Astrocyte (in vitro differentiated cells and primary cell): ENCODE results near the gene PRRG4. TPM values are rescaled to one million over a fixed set of nuclear protein-coding genes. Genes with fewer than 3 reads are reported as not detected.
"Not testable (repeated sequence)": the region's sequence is repeated elsewhere in the genome, so short reads cannot be mapped to it uniquely, and the experiment has no call there.

Source experiments
- DNase-seq: peaks from one replicate; pipeline ENCODE4 v3.0.0-alpha.2; 2010; ENCODE audit warnings: low read depth
- FAIRE-seq: peaks from 2 replicates; lab custom pipeline; 2011; peaks lifted over from hg19 to GRCh38; lab: Jason Lieb, UNC
- H2AFZ ChIP-seq: 2 replicates; pipeline ENCODE4 v1.6.0; 2012; ENCODE audit warnings: low read depth, low read length, inconsistent platforms
- H3K27ac ChIP-seq: 2 replicates; pipeline ENCODE4 v1.5.1; 2011; ENCODE audit warnings: low read depth, low read length, inconsistent platforms
- H3K27me3 ChIP-seq: 2 replicates; pipeline ENCODE4 v1.6.0; 2011; ENCODE audit warnings: low read length, inconsistent platforms; ENCODE audit not compliant: insufficient read depth
- H3K36me3 ChIP-seq: 2 replicates; pipeline ENCODE4 v1.5.1; 2011; ENCODE audit warnings: low read length, inconsistent platforms; ENCODE audit not compliant: insufficient read depth
- H3K4me1 ChIP-seq: 2 replicates; pipeline ENCODE4 v1.5.1; 2011; ENCODE audit warnings: low read length, inconsistent platforms; ENCODE audit not compliant: insufficient read depth
- H3K4me2 ChIP-seq: 2 replicates; pipeline ENCODE4 v1.6.0; 2012; ENCODE audit warnings: low read length, inconsistent platforms
- H3K4me3 ChIP-seq: 2 replicates; pipeline ENCODE4 v1.5.1; 2011; ENCODE audit warnings: low read depth, mild to moderate bottlenecking, low read length, inconsistent platforms; ENCODE audit not compliant: insufficient read depth
- H3K79me2 ChIP-seq: 2 replicates; pipeline ENCODE4 v1.6.0; 2012; ENCODE audit warnings: mild to moderate bottlenecking, low read length, inconsistent platforms; ENCODE audit not compliant: insufficient read depth
- H3K9ac ChIP-seq: 2 replicates; pipeline ENCODE4 v1.6.0; 2012; ENCODE audit warnings: mild to moderate bottlenecking, low read length, inconsistent platforms
- H3K9me3 ChIP-seq: 2 replicates; pipeline ENCODE4 v1.5.1; 2012; ENCODE audit warnings: low read depth, mild to moderate bottlenecking, low read length, inconsistent platforms; ENCODE audit not compliant: insufficient read depth
- H4K20me1 ChIP-seq: 2 replicates; pipeline ENCODE4 v1.6.0; 2012; ENCODE audit warnings: low read length, inconsistent platforms; ENCODE audit not compliant: insufficient read depth
- H3K27ac Mint-ChIP-seq: one replicate; pipeline ENCODE4 v1.8.0; 2021; ENCODE audit warnings: mild to moderate bottlenecking, mixed read lengths; ENCODE audit not compliant: unreplicated experiment
- H3K27me3 Mint-ChIP-seq: one replicate; pipeline ENCODE4 v1.8.0; 2021; ENCODE audit warnings: low read depth, mixed read lengths; ENCODE audit not compliant: unreplicated experiment
- H3K36me3 Mint-ChIP-seq: one replicate; pipeline ENCODE4 v1.8.0; 2021; ENCODE audit warnings: low read depth, mixed read lengths; ENCODE audit not compliant: unreplicated experiment
- H3K4me1 Mint-ChIP-seq: one replicate; pipeline ENCODE4 v1.8.0; 2021; ENCODE audit warnings: low read depth, mixed read lengths; ENCODE audit not compliant: unreplicated experiment
- H3K4me3 Mint-ChIP-seq: one replicate; pipeline ENCODE4 v1.8.0; 2021; ENCODE audit warnings: mild to moderate bottlenecking, moderate library complexity, mixed read lengths; ENCODE audit not compliant: unreplicated experiment
- H3K9me3 Mint-ChIP-seq: one replicate; pipeline ENCODE4 v1.8.0; 2021; ENCODE audit warnings: mild to moderate bottlenecking, mixed read lengths; ENCODE audit not compliant: unreplicated experiment
- CTCF ChIP-seq: IDR thresholded peaks from 2 replicates; pipeline ENCODE4 v1.5.1; 2011; ENCODE audit warnings: low read depth, mild to moderate bottlenecking, inconsistent platforms, low read length, moderate library complexity; ENCODE audit not compliant: insufficient read depth
- EZH2 ChIP-seq: IDR thresholded peaks from 2 replicates; pipeline ENCODE4 v1.6.1; 2012; ENCODE audit warnings: mild to moderate bottlenecking, low read length, inconsistent platforms; ENCODE audit not compliant: insufficient read depth
- total RNA-seq: library from RNA; stranded (reverse); gene quantifications from 2 replicates; pipeline ENCODE4 v1.2.1, GENCODE V29; 2021

The PRRG4 gene
- total RNA-seq, 1 donor from 2014 or later, result 0.45 TPM

GRCh38 chr11:32885556-32885955 is 55.8 kb downstream of the PRRG4 start:
- no peak overlapping the region for H3K4me2 ChIP-seq
- FAIRE-seq (no peak), DNase-seq (no peak)
- no peak overlapping the region for H3K4me3 ChIP-seq
- H3K27me3 ChIP-seq, result no peaks in the 10 kb centered on the region
- H4K20me1 ChIP-seq, result no peaks in the 10 kb centered on the region
- peaks cover 3% of the 10 kb centered on the region for H3K27me3 Mint-ChIP-seq
- no peaks in the 10 kb centered on the region for H3K79me2 ChIP-seq
- peaks cover 6% of the 10 kb centered on the region for H3K4me1 Mint-ChIP-seq
- no peak overlapping the region for H3K27ac ChIP-seq
- H3K9ac ChIP-seq, result no peak overlapping the region
- H3K27ac Mint-ChIP-seq, result no peak overlapping the region
- H3K4me3 Mint-ChIP-seq, result no peak overlapping the region
- no peaks in the 10 kb centered on the region for H3K4me1 ChIP-seq
- H3K9me3 Mint-ChIP-seq, result no peaks in the 10 kb centered on the region
- TF ChIP-seq EZH2 (no peak), CTCF (no peak)
- H3K9me3 ChIP-seq, result no peaks in the 10 kb centered on the region
- H2AFZ ChIP-seq, result no peak overlapping the region
- H3K36me3 Mint-ChIP-seq, result no peaks in the 10 kb centered on the region
- no peaks in the 10 kb centered on the region for H3K36me3 ChIP-seq

- H3K4me3 ChIP-seq, result no peak overlapping the region
- no peak overlapping the region for H3K9ac ChIP-seq
- Mint-ChIP-seq H3K27ac (no peak overlapping the region), H3K36me3 (no peaks in the 10 kb centered on the region), H3K4me3 (no peak overlapping the region), H3K4me1 (peaks cover 6% of the 10 kb centered on the region), H3K9me3 (no peaks in the 10 kb centered on the region), H3K27me3 (peaks cover 3% of the 10 kb centered on the region)
- no peaks in the 10 kb centered on the region for H4K20me1 ChIP-seq
- no peaks in the 10 kb centered on the region for H3K79me2 ChIP-seq
- FAIRE-seq, result no peak
- DNase-seq, result no peak
- no peaks in the 10 kb centered on the region for H3K27me3 ChIP-seq
- H3K4me1 ChIP-seq, result no peaks in the 10 kb centered on the region
- no peak overlapping the region for H2AFZ ChIP-seq
- H3K9me3 ChIP-seq, result no peaks in the 10 kb centered on the region
- no peak overlapping the region for H3K4me2 ChIP-seq
- no peak for TF ChIP-seq CTCF
- no peak for TF ChIP-seq EZH2
- no peak overlapping the region for H3K27ac ChIP-seq
- no peaks in the 10 kb centered on the region for H3K36me3 ChIP-seq
These were observed 56.5 kb downstream of the PRRG4 start for GRCh38 chr11:32886180-32886579.

GRCh38 chr11:32887707-32888383 is 58.1 kb downstream of the PRRG4 start:
- not testable (repeated sequence) for H3K4me1 ChIP-seq, FAIRE-seq, H3K4me3 ChIP-seq, H2AFZ ChIP-seq, H3K9me3 Mint-ChIP-seq, H3K27me3 ChIP-seq, H3K27ac ChIP-seq, H3K36me3 Mint-ChIP-seq, H3K27ac Mint-ChIP-seq, H4K20me1 ChIP-seq, H3K4me2 ChIP-seq, DNase-seq, H3K27me3 Mint-ChIP-seq, H3K4me3 Mint-ChIP-seq, H3K9ac ChIP-seq, H3K9me3 ChIP-seq, H3K79me2 ChIP-seq, H3K36me3 ChIP-seq
- peaks cover 10% of the 10 kb centered on the region for H3K4me1 Mint-ChIP-seq

GRCh38 chr11:32888384-32888710 is 58.6 kb downstream of the PRRG4 start:
- H3K36me3 ChIP-seq, H3K36me3 Mint-ChIP-seq, H3K27me3 ChIP-seq, H3K4me1 ChIP-seq, H2AFZ ChIP-seq, H3K79me2 ChIP-seq, DNase-seq, H3K27me3 Mint-ChIP-seq, H3K27ac ChIP-seq, H4K20me1 ChIP-seq, H3K9me3 ChIP-seq, H3K27ac Mint-ChIP-seq, FAIRE-seq, H3K4me3 ChIP-seq, H3K9ac ChIP-seq, H3K4me3 Mint-ChIP-seq, H3K4me2 ChIP-seq, H3K9me3 Mint-ChIP-seq: not testable (repeated sequence)
- peaks cover 10% of the 10 kb centered on the region for H3K4me1 Mint-ChIP-seq
